Measurements from ENCODE around the gene APPL1.

APPL1 gene

GRCh38 chr3:57279685-57280084 is 52.2 kb downstream of the APPL1 start:
- no peak overlapping the region for H3K4me3 ChIP-seq (ENCODE audit: low read depth, low read length)
- DNase-seq (ENCODE audit: low read depth) = no peak
- TF ChIP-seq MYC (IDR thresholded peaks at IDR 0.05; ENCODE audit: low read depth, low read length) (no peak), POLR2A (IDR thresholded peaks at IDR 0.05; ENCODE audit: extremely low read depth, insufficient read length) (no peak)

GRCh38 chr3:57281715-57282114 is 54.2 kb downstream of the APPL1 start:
- H3K4me3 ChIP-seq (ENCODE audit: low read depth, low read length) = no peak overlapping the region
- TF ChIP-seq MYC (IDR thresholded peaks at IDR 0.05; ENCODE audit: low read depth, low read length) = no peak
- peak; percentile 19 for DNase-seq (ENCODE audit: low read depth)

- no peak overlapping the region for H3K4me3 ChIP-seq (ENCODE audit: low read depth, low read length)
- TF ChIP-seq POLR2A (IDR thresholded peaks at IDR 0.05; ENCODE audit: extremely low read depth, insufficient read length) = no peak
- no peak for TF ChIP-seq MYC (IDR thresholded peaks at IDR 0.05; ENCODE audit: low read depth, low read length)
- no peak for TF ChIP-seq MAX (IDR thresholded peaks at IDR 0.05; ENCODE audit: low read depth, low read length)
- TF ChIP-seq CTCF (IDR thresholded peaks at IDR 0.05; ENCODE audit: low read depth, low read length) = no peak
- DNase-seq (ENCODE audit: low read depth) = no peak
Observed at GRCh38 chr3:57283334-57283733, 55.8 kb downstream of the APPL1 start.

- no peak for DNase-seq (ENCODE audit: low read depth)
- TF ChIP-seq MYC (IDR thresholded peaks at IDR 0.05; ENCODE audit: low read depth, low read length) = no peak
- no peak for TF ChIP-seq POLR2A (IDR thresholded peaks at IDR 0.05; ENCODE audit: extremely low read depth, insufficient read length)
- no peak for TF ChIP-seq MAX (IDR thresholded peaks at IDR 0.05; ENCODE audit: low read depth, low read length)
- no peak for TF ChIP-seq CTCF (IDR thresholded peaks at IDR 0.05; ENCODE audit: low read depth, low read length)
- H3K4me3 ChIP-seq (ENCODE audit: low read depth, low read length) = no peak overlapping the region
Observed at GRCh38 chr3:57287205-57287604, 59.7 kb downstream of the APPL1 start.

- TF ChIP-seq POLR2A (IDR thresholded peaks at IDR 0.05; ENCODE audit: extremely low read depth, insufficient read length) (no peak), MYC (IDR thresholded peaks at IDR 0.05; ENCODE audit: low read depth, low read length) (no peak), CTCF (IDR thresholded peaks at IDR 0.05; ENCODE audit: low read depth, low read length) (no peak), MAX (IDR thresholded peaks at IDR 0.05; ENCODE audit: low read depth, low read length) (no peak)
- no peak for DNase-seq (ENCODE audit: low read depth)
- no peak overlapping the region for H3K4me3 ChIP-seq (ENCODE audit: low read depth, low read length)
Observed at GRCh38 chr3:57288403-57288802, 60.9 kb downstream of the APPL1 start.

- H3K4me3 ChIP-seq (ENCODE audit: low read depth, low read length) = no peak within 1 kb of the TSS
- TF ChIP-seq CTCF (IDR thresholded peaks at IDR 0.05; ENCODE audit: low read depth, low read length) (no peak), MYC (IDR thresholded peaks at IDR 0.05; ENCODE audit: low read depth, low read length) (no peak), POLR2A (IDR thresholded peaks at IDR 0.05; ENCODE audit: extremely low read depth, insufficient read length) (no peak)
- no peak for DNase-seq (ENCODE audit: low read depth)
Observed at GRCh38 chr3:57292159-57292896, 64.8 kb downstream of the APPL1 start, which contains the start of gene ASB14. Gene ASB14 (minus strand): TSS chr3:57292685. CDS start chr3:57292033, 652 bp downstream.

GRCh38 chr3:57292897-57293526 is 65.5 kb downstream of the APPL1 start:
- no peak for TF ChIP-seq POLR2A (IDR thresholded peaks at IDR 0.05; ENCODE audit: extremely low read depth, insufficient read length)
- no peak for TF ChIP-seq CTCF (IDR thresholded peaks at IDR 0.05; ENCODE audit: low read depth, low read length)
- TF ChIP-seq MYC (IDR thresholded peaks at IDR 0.05; ENCODE audit: low read depth, low read length) = no peak
- no peak for TF ChIP-seq MAX (IDR thresholded peaks at IDR 0.05; ENCODE audit: low read depth, low read length)
- no peak for DNase-seq (ENCODE audit: low read depth)
- no peak overlapping the region for H3K4me3 ChIP-seq (ENCODE audit: low read depth, low read length)

Data from NB4 (cell line).